ENCODE results near the gene PDIA6.

PDIA6 gene

DNA sequence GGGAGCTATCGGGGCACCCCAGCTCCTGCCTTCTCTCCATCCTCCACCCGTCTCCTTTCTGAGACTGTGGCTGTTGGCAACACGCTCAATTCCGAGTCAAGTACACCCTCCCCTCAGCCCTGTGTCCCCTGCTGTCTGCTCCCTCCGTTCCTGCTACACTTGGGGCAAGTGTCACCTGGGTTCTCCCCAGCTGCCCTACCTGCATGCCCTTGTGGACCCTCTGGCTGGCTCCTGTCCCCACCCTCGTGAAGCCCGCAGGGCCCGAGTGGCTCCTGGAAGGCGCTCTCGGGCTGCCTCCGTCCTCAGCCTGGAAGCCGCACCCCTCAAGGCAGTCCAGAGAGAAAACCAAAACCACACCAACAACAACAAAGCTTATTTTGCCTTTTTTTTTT is 33.9 kb downstream of the PDIA6 start:
- no peak for DNase-seq

- no peak for DNase-seq
Measured at GRCh38 chr2:10777842-10778723, 34.5 kb downstream of the PDIA6 start.

GRCh38 chr2:10777111-10777841 is 35.3 kb downstream of the PDIA6 start:
- DNase-seq = no peak

DNA sequence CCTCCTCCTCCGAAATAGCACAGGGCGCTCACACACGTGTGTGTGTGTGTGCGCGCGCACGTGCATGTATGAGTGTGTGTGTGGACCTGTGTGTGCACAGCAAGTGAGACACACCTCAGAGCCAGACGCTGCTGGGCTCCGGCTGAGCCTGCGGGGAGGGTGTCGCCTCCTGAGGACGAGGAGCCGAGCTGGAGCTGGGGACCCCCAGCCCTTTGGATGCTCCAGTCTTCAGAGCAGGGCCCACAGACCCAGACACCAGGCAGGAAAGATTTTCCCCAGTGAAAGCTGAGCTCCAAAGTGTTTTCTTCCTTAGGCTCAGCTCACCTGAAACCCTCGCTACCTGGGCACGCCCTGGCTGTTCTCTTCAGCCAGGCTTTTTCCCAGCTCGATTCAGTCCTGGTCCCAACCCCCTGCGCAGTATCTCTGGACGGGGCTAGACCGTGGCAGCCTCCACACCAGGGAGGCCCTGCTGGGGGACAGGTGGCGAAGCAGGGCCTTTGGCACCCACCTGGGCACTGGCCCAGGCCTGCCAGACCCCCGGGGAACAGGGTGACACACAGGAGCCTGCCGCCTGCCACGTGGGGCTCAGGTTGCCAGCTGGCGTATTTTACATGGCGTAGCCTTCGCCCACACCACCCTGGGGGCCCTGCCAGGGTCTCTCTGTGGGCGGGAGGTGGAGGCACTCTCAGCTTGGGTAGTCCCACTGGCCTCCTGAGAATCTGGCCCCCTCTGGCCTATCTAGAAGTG is 36.2 kb downstream of the PDIA6 start:
- no peak for DNase-seq

GRCh38 chr2:10775831-10776230 is 36.8 kb downstream of the PDIA6 start:
- no peak for DNase-seq

DNA sequence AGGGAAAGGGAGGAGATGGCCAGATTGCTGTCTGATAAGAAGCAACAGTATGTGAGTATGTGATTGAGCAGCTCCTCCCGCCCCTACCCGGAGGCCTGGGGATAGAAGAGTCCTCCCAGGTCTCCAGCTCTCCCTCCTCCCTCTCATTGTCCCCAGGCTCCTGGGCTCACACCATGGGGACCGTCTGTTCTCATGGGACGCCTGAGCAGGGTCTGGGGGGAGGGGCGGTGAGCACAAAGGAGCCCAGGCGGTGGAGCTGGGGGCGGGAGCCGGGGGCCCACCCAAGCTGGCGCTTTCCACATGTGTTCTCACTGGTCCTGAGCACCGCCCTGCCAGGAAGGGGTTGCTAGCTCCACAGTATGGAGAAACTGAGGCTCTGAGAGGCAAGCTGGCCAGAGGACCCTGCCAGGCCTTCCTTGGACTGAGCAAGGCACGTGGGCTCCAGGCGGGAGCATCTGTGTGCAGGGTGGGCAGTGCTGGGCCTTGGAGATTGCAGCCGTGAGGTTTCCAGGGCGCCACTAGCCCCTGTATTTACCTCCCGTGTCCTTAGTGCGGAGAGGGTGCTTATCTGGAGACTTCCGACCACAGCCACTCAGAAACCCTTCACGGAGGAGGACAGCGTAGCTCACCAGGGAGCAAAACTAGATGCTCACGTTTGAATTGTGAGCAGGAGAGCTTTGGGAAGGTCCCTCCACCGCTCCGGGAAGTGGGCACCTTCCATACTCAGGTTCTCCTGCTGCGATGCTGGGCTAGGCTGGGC is 37.4 kb downstream of the PDIA6 start:
- DNase-seq = no peak

DNA sequence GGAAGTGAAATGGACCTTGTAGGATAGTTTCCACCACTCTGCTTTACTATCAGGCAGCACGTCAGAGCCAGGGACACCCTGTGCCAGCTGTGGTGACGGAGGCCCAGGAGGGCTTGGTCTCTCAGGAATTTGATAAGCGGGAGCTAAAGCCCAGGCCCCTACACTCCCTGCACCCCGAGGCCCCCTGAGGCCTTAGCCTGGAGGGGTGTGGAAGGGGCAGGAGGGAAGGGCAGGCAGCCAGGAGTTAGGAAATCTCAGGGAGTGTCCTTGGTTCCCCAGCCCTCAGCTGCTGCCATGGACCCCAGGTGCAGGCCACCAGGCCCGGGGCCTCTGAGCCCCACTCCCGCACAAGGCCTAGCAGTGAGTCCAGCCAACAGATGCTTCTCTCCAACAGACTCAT is 38.2 kb downstream of the PDIA6 start:
- no peak for DNase-seq

DNA sequence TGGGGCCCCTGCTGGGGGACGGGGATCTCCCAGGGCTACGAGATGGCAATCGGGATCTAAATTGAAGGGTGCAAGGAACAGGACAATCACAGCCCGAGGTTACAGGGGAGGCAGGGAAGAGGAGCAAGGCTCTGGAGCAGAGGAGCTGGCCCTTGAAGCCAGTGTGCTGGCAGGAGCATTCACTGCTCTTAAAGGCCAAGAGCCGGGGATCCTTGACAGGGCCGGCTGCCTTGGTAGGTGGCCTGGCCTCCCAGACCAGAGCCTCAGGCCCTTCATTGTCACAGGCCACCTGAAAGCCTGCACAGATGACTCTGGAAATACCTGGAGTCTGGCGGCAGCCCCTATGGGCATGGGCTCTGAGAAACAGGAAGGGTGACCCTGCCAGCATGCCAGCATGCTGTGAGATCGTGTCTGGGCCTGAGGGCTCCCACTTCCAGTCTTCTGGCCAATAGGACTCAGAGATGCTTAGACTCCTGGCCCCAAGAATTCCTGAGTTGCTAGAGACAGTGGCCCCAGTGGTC is 38.7 kb downstream of the PDIA6 start:
- no peak for DNase-seq

- DNase-seq = no peak
Measured at GRCh38 chr2:10772868-10773215, 39.7 kb downstream of the PDIA6 start.

DNA sequence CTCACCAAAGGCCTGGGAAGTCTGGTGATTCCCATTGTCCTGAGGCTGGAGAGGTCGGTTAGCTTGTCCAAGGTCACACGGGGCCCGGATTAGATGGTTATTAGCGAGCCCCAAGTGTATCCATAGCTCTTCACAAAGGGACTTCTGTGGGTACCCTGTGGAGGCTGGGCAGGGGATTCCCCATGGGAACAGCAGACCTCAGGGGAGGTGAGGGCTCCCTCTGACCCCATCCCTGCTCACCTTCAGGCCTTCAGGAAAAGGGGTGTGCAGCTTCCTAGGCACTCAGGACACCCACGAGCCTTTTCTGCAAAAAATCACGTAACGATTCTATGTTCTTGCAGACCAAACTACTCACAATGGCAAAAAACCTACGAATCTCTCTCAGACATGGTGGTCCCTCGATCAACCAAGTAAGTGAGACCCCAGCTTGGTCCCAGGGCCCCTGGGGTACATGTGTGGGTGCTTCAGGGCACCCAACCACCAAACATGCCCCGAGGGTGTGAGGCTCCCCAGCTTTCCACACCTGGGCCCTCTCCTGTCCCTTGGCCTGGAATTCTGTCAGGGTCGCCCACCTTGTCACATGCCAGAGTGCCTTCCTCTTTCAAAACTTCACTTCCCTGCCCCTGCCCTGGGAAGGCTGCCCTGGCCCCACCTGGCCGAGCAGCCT is 40.3 kb downstream of the PDIA6 start:
- DNase-seq = no peak

GRCh38 chr2:10771786-10772185 is 40.8 kb downstream of the PDIA6 start:
- no peak for DNase-seq

DNA sequence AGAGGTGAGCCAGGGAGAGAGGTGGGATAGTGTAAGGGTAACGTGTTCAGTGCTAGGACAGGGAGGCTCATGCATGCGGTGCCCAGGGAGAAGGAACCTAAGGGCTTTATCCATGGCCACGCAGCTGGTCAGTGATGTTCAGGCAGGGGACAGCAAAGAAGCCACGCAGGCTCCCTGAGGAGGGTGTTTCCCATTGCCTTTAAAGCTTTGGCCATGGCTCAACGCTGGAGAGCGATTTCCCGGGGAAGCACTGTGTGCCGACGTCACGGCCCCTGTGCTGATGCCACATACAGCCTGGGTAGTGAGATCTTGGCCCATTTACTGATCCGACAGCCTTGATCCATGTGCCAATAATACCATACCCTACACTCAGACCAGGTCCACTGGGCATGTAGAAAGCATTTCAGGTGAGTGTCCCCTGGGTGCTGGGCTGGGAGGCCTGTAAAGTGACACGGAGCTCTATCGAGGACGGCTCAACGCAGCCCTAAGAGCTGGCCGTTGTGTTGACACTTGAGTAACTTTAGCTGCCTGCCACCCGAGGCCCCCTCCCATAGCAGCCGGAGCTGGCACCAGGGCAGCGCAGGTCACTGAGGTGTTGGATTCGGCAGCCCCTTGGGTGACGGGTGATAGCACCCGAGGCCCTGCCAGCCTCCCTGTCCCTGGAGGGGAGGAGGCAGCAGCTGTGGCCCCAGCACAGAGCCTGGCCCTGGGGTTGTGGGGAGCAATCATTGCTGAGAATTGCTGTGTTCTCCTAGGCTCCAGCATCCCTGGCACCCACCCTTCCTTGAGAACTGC is 41.4 kb downstream of the PDIA6 start:
- no peak for DNase-seq

DNA sequence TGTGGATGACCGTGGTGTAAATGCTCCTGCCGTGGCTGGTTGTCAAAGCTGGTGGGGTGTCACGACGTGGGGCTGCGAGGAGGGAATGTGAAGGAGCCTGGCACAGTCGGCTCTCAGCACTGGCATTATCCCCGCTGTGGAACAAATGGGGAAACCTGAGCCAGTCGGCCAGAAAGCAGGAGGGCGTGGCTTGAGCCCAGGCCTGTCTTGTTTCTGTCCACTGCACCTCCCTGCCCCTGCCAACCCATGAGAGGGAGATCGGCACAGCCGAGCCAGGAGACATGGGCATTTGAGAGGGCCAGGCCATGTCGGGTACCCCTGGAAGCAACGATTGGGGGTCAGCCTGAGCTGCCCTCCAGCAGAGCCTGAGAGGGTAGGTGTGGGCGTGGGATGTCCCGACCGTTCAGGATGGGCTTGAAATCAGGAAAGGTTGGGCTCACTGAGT is 44.5 kb downstream of the PDIA6 start:
- no peak for DNase-seq

DNA sequence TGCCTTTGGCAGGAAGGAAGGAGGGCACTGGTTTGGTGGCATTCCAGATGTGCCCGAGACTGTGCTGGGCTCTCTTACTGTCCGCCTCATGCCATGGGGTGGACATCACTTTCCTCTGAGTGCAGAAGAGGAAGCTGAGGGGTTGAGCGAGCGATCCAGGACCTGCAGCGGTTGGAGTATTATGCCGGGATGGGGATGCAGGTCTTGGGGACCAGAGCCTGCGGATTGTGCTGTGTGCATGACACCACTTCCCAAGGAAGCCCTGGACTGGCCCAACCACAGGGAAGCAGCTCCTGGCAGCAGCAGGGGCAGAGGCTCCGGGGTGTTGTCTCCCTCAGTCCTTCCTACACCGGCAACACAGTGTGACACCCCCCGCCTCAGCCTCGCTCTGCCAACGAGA is 46.7 kb downstream of the PDIA6 start:
- DNase-seq = no peak

DNA sequence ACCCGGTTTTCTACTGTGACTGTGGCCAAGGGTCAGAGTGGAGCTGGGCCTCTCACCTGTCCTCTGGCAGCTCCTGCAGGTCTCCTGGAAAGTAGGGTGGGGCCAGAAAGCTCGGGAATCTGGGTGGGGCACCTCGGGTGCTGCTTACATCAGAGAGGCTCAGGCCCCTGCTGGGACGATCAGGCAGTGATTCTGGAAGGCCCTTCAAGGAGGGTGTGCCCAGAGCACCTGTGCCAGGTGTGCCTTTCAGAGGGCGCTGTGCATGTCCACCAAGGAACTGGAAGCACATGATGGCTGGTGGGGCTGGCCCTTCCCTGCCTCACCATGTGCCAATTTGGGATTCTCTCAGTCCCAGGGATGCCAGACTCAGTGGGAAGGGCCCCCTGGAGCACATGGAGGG is 47.1 kb downstream of the PDIA6 start:
- DNase-seq = no peak

DNA sequence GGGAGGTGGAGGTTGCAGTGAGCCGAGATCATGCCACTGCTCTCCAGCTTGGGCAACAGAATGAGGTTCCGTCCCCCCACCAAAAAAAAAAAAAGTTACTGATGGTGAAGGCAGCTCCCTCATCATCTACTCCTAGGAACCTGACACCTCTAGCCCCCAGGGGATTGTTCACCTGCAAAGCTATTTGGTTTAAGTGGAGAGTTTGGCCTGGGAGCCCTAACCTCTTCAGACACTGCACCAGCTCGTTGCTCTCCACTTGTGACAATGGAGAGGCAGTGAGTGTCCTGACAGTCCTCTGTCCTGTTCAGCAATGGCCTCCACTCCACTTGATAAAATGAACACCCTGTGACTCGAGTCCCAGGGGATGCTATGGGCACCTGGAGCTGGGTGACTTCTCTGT is 47.7 kb downstream of the PDIA6 start:
- DNase-seq = no peak

- no peak for DNase-seq
Measured at GRCh38 chr2:10764096-10764785, 48.3 kb downstream of the PDIA6 start.

- no peak for DNase-seq
Measured at GRCh38 chr2:10763461-10763800, 49.2 kb downstream of the PDIA6 start.

- no peak for DNase-seq
Measured at GRCh38 chr2:10762651-10763460, 49.7 kb downstream of the PDIA6 start.

GRCh38 chr2:10761591-10761990 is 51.0 kb downstream of the PDIA6 start:
- DNase-seq = no peak
